Activated CD8-positive, alpha-beta memory T cell treated with anti-CD3 and anti-CD28 coated beads for 24 hours (primary cell): ENCODE measurements around the gene LDLR.

ENCODE experiments used
- DNase-seq: peaks from one replicate; pipeline ENCODE4 v3.0.0-alpha.2; 2020

The LDLR gene

DNA sequence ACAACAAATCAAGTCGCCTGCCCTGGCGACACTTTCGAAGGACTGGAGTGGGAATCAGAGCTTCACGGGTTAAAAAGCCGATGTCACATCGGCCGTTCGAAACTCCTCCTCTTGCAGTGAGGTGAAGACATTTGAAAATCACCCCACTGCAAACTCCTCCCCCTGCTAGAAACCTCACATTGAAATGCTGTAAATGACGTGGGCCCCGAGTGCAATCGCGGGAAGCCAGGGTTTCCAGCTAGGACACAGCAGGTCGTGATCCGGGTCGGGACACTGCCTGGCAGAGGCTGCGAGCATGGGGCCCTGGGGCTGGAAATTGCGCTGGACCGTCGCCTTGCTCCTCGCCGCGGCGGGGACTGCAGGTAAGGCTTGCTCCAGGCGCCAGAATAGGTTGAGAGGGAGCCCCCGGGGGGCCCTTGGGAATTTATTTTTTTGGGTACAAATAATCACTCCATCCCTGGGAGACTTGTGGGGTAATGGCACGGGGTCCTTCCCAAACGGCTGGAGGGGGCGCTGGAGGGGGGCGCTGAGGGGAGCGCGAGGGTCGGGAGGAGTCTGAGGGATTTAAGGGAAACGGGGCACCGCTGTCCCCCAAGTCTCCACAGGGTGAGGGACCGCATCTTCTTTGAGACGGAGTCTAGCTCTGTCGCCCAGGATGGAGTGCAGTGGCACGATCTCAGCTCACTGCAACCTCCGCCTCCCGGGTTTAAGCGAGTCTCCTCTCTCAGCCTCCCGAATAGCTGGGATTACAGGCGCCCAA lies at the start of gene LDLR:
Gene LDLR, plus strand, starts transcription at position 210 of the 760 bp plus-strand sequence. Its CDS starts 86 bp downstream, at position 296.
- peak; percentile 83 for DNase-seq

DNA sequence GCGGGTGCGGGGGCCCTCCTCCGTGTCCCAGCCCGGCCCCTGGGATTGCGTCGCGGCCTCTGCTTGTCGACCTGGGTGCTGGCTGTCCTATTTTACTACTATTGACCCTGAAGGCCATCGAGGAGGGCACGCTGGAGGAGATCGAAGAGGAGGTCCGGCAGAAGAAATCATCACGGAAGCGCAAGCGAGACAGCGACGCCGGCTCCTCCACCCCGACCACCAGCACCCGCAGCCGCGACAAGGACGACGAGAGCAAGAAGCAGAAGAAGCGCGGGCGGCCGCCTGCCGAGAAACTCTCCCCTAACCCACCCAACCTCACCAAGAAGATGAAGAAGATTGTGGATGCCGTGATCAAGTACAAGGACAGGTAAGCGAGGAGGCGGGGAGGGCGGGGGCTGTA lies 48.1 kb upstream of the LDLR start:
- no peak for DNase-seq

DNA sequence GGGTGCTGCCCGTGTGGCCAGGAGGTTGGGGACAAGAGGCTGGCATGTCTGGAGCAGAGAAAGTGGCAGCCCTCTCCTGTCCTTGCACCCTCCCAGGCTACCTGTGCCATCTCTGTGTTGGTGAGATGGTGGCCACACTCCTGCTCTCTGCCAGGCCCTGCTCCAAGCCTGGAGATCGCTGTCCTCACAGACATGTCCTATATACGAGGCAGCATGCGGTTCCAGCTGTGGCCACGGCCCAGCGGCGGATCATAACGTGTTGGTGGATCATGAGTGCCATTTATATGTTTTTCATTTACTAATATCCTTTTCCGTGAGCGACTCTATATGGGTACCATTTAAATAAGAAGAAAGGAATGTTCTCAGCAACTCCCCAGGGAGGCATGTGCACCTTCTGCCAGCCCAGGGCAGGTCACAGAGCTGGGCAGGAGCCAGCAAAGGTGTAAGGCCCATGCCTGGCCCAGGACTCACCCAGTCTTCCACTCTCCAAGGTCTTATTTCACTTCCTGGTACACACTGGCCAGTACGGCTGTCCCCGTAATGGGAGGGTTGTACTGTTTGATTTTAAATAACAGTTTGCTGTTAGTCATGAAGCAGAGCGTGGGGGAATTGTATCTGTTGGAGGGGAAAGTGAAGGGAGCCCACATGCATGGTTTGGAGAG lies 47.2 kb upstream of the LDLR start:
- no peak for DNase-seq

DNA sequence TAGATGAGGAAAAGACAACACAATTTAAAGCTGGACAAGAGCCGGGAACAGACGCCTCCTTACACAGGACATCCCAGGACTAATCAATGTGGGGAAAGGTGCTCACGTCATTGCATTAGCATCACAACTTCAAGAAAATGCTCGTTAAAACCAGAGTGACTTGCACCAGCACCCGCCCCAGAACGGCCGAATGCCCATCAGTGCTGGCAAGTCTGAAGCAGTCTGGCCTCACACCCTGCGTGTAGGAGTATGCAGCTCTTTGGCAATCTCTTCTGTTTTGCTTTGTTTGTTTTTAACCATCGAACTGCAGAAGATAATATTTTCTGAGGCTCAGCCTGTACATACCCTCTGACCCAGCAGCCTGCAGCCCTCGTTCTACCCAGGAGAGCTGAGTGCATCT lies 44.8 kb upstream of the LDLR start:
- DNase-seq: no peak

DNA sequence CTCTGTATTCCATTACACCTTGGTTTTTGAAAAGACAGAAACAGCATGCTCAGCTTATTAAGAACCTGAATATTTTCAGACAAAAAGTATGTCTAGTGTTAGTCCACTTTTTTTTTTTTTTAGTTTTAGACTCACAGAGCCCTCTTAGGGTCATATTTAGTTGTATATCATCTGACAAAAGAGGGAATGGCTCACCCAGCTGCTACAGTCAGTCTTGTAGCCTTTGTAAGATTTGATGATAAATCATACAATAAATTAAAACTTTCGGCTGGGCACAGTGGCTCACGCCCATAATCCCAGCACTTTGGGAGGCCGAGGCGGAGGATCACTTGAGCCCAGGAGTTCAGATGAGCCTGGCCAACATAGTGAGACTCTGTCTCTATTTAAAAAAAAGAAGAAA lies 43.7 kb upstream of the LDLR start:
- no peak for DNase-seq

DNA sequence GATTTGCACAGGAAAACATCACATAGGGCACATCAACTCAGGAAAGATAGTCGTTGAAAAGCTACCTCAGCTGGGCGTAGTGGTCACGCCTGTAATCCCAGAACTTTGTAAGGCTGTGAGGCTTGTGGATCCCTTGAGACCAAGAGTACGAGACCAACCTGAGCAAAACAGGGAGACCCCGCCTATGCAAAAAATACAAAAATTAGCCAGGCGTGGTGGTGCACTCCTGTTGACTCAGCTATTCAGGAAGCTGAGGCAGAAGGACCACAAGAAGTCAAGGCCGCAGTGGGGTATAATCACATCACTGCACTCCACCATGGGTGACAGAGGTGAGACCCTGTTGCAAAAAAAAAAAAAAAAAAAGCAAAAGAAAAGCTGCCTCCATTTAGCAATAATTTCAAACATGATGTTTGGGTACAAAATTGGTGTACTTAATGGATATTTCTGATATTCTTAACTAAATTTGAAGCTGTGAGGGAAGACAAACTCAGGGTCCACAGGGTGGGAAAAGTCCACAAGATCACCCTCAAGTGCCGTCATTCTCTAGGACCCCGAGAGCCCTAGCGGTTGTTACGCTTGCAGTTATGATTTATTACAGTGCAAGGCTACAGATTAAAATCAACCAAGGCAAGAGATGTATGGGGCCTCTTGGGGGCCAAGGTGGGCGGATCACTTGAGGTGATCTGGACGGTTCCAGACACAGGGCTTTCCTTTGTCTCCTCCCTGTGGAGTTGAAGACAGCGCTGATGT lies 42.5 kb upstream of the LDLR start:
- DNase-seq: no peak

DNA sequence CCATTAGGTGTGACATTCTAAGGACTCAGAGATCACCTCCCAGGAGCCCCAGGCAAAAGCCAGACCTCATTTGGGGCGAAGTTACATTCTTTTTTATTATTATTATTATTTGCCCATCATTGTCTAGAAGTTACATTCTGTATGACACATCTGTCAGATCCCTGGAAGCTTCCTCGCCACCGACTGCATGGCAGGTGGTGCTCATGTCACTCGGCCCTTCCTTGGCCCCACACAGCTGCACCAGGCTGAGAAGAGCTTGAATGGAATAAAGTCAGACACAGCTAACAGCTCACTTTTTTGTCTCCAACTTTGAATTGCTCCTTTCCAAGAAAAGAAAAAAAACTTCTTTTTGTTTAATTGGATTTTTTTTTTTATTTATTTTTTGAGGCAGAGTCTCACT lies 41.4 kb upstream of the LDLR start:
- no peak for DNase-seq

DNA sequence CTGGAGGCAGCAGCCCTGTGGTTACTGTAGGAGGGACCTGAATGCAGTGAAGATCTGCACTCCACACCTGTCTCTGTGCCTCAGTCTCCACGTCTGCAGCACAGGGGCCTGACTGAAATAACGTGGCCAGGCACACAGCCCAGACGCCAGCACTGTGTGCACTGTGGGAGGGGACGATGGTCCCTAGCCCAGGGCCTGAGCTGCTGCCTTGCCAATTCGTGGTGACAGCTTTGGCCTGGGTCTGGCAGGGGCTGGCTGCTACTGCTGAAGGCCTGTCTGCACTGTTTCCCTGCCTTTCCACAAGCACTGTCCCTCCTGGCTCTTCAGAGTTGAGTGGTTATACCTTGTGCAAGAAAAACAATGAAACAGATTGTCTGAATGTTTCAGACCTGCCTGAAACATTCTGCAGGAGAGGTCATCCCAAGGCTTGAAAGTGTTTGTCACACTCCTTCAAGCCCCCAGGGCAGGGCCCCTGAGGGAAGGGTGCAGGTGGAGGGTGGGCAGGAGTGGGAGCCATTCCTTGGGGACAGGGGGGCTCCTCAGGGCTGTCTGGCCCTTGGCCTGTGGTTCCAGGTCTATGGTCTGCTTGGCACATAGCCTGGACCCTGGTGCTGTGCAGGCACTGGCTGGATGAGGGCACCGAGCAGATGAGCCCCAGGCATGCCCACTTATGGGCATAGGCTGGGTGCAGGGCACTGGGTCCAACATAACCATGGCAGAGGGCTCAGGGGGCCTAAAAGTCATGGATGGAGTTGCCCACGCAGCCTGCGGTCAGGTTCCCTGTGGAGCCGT lies 38.7 kb upstream of the LDLR start:
- no peak for DNase-seq

DNA sequence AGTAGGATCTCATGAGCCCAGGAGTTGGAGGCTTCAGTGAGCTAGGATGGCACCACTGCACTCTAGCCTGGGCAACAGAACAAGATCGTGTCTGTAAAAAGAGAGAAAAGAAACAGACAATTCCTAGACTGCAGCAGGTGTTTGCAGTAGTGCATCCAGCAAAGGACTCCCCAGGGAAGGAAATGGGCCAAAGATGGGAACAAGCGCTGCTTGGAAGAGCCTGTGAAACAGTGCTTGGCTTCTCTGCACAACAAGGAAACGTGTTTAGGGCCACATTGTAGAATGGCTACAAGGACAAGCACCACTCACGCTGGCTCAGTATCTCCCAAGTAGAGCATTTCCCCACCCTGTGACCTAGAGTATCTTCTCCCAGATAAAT lies 35.5 kb upstream of the LDLR start:
- DNase-seq: no peak

DNA sequence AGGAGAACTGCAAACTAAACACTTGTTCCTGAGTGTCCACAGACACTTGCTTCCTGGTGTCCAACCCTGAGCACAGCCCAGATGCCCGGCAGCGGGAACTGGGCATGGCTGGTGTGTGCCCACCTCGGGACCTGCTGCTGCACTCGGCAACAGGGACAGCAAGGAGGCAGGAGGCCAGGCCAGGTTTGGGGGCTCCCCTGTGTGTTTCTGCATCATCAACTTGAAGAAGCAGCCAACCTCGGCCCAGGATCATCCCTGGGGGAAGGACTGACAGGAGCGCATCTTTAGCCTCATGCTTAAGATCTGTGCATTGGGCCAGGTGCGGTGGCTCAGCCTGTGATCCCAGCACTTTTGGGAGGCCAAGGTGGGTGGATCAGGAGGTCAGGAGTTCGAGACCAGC lies 35.1 kb upstream of the LDLR start:
- DNase-seq: no peak

DNA sequence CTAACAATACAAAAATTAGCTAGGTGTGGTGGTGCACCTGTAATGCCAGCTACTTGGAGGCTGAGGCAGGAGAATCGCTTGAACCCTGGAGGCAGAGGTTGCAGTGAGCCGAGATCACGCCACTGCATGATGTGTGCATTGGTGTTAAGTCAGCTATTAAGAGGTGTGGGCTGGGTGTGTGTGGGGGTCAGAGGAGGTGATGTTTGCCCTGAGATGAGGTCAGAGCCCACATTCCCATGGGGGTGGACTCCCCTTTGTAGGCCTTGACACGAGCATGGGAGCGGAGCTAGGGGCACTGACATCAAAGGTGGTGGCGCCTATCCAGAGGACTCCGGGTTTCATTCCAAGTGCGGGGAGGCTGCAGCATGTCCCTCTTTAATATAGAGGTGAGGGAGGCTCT lies 34.6 kb upstream of the LDLR start:
- no peak for DNase-seq

DNA sequence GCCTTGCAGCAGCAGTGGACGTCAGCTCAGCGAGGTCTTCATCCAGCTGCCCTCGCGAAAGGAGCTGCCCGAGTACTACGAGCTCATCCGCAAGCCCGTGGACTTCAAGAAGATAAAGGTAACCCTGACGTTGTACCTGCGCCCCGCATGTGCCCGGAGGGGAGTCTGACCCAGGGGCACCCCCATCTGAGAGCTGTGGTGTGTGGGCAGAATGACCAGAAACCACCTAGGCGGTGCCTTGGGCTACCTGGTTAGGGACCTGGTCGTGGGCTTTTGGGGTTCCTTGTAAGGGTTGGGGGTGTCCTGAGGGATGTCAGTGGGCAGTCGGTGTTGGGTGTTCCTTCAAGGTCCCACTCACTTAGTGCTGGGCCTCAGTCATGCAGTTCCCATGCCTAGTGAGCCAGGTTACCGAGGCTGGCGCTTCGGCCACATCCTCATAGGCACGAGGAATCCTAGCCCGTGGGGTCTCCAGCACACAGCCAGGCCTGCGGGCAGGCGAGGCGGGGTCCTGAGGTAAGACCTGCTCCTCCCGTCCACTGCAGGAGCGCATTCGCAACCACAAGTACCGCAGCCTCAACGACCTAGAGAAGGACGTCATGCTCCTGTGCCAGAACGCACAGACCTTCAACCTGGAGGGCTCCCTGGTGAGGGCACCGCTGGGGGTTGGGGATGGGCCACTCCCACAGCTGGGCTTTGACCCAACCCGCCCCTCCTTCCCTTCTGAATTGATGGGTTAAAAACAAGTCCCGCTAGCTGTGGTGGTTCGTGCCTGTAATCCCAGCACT lies 30.8 kb upstream of the LDLR start:
- no peak for DNase-seq

DNA sequence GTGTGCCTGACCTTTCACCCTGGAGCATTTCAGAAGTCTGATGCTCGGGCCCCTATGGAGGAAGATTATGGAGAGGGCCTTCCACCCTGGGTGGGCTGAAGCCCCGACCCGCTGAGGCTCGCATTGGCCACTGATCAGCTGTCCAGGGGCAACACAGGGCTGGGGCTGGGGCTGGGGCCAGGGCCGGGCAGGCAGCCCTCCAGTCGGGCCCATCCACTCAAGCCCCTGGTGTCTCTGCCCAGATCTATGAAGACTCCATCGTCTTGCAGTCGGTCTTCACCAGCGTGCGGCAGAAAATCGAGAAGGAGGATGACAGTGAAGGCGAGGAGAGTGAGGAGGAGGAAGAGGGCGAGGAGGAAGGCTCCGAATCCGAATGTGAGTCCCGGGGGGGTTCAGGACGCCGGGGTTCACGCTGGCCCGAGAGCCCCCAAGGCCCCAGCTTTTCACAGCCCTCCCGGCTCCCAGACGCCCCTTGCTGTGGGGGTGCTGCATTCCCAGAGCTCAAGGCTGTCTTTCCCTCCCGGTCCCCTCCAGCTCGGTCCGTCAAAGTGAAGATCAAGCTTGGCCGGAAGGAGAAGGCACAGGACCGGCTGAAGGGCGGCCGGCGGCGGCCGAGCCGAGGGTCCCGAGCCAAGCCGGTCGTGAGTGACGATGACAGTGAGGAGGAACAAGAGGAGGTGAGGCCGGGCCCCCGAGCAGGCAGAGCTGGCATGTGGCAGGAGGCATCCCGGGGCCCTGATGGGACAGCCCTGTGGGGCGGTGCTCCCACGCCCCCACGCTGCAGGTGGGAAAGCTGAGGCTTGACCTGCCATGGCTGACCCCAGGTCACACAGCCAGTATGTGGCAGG lies 29.5 kb upstream of the LDLR start:
- no peak for DNase-seq

DNA sequence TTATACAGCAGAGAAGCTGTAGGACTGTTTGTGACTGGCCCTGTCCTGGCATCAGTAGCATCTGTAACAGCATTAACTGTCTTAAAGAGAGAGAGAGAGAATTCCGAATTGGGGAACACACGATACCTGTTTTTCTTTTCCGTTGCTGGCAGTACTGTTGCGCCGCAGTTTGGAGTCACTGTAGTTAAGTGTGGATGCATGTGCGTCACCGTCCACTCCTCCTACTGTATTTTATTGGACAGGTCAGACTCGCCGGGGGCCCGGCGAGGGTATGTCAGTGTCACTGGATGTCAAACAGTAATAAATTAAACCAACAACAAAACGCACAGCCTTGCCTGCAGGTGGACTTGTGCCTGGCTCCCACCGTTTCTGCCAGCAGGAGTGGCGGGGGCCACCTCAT lies 27.3 kb upstream of the LDLR start:
- no peak for DNase-seq

DNA sequence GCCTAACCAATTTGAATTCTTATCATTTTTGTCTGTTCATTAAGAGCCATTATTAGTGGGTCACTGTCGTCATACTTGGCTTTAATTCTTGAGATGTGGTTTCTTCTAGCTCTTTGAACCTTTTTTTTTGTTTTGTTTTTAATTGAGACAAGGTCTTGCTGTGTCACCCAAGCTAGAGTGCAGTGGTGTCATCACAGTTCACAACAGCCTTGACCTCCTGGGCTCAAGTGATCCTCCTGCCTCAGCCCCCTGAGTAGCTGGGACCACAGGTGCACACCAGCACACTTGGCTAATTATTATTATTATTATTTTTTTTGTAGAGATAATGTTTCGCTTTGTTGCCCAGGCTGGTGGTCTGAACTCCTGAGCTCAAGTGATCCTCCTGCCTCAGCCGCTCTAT lies 25.8 kb upstream of the LDLR start:
- DNase-seq: no peak

DNA sequence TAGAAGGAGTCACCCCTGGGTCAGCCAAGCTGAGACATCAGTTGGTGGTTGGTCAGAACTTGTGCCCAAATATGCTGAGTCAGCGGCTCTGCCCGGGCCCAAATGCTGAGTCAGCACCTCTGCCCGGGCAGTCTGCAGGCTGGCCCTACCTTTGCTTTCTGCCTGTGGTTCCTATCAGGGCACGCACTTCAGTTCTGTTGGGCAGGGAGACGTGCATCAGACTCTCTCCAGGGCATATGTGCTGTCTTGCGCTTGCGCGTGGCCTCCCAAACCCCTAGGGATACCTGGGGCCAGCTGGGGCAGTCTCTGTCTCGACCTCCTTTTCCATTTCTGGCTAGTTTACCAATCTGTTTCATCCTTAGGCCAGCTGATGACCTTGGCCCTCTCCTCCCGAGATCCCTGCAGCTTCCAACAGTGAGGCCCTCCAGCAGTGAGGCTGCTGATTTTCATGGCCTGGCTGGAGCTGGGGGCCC lies 24.4 kb upstream of the LDLR start:
- no peak for DNase-seq

DNA sequence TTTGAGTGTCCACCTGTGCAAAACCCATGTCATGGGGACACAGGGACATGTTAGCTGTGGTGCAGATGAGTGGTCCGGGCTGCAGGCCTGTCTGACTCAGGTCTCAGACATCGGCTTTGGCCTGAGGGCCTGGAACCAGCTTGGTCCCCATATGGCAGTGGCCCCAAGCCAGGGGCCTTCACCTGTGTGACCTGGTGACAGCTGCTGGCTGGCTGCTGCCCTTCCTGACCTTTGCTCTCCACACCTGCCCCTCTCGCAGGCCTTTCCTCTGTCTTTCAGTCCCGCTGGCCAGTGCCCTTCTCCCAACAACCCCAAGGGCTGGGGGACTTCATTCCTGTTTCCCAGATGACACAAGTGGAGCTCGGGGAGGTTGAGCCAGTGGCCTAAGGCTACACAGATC lies 22.9 kb upstream of the LDLR start:
- DNase-seq: no peak

DNA sequence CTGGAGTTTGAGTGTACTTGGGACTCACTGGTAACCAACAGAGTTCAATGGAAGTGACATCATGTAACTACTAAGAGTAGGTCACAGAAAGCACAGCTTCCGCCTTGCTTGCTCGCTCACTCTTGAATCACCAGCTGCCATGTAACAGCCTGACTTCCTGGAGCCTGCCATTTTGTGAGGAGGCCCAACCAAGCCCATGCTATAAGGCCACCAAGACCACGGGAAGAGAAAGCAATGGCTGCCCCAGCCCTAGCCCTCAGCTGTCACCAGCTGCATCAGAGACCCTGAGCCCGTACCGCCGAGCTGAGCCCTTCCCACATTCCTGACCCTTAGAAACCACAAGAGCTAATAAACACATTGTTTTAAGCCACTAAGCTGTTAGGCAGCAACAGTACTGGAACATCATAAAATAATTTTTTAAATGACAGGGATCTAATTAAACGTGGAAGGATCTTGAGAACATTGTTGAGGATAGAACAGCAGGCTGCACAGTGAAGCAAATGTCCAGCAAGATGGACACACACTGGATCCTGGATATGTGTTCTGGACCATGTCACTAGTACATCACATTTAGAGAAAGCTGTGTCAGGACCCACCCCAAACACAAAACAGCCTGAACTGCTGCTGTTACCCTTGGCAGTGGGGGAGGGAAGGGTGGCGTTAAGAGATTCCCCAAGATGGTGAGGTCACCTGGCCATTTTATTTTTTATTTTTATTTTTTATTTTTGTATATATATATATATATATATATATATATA lies 21.7 kb upstream of the LDLR start:
- DNase-seq: no peak

DNA sequence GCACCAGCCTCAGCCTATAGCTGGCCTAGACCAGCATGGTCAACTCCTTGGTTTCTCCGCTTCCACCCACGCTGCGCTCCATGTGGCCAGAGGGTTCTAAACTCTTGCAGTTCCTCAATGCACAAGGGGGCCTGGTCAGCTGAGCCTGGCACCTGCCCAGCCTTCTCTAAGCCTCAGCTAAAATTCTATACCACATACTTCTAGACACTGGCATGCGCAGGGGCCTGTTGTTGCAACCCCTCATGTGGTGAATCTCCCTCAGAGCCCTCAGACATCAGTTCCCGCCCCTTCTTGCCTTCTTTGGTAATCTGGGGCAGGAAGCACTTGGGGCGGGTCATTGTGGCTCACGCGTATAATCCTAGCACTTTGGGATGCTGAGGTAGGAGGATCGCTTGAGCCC lies 19.7 kb upstream of the LDLR start:
- DNase-seq: no peak

DNA sequence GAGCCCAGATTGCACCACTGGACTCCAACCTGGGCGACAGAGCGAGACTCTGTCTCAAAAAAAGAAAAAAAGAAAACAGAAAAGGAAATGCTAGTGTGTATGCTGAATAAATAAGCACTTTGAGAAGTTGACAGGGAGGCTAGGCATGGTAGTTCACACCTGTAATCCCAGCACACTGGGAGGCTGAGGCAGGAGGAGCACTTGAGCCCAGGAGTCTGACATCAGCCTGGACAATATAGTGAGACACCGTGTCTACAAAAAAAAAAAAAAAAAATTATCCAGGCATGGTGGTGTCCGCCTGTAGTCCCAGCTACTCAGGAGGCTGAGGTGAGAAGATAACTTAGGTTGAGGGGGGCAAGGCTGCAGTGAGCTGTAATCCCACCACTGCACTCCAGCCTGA lies 19.1 kb upstream of the LDLR start:
- no peak for DNase-seq

DNA sequence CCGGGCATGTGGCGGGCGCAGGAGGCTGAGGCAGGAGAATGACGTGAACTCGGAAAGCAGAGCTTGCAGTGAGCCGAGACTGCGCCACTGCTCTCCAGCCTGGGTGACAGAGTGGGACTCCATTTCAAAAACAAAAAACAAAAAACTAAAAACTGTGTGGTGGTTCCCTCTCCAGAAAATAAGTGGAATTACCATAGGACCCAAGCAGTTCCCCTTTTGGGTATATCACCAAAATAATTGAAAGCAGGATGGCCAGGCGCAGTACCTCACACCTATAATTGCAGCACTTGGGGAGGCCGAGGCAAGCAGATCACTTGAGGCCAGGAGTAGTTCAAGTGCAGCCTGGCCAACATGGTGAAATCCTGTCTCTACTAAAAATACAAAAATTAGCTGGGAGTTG lies 15.7 kb upstream of the LDLR start:
- no peak for DNase-seq
